Testis (tissue), 2 donors: ENCODE results near the gene PGD.

Source experiments
- CTCF ChIP-seq, 3 experiments: fragments of 450-650 bp in 2 of 3; fragments of 200-600 bp in 1 of 3; sonication (generic) in 1 of 3; IDR thresholded peaks; one replicate each; pipeline ENCODE4 v1.5.1; 2016 to 2019; ENCODE audit warnings: antibody characterized with exemption in 3 of 3, mild to moderate bottlenecking in 2 of 3, moderate library complexity in 1 of 3
- POLR2A ChIP-seq: fragments of 450-650 bp; IDR thresholded peaks from one replicate; pipeline ENCODE4 v1.6.1; 2017; ENCODE audit warnings: antibody characterized with exemption, mild to moderate bottlenecking, moderate library complexity

GRCh38 chr1:10415211-10415930 lies 16.5 kb downstream of the PGD start:
- no peak for TF ChIP-seq CTCF (IDR thresholded peaks at IDR 0.05)
- no peak for TF ChIP-seq POLR2A
